ENCODE results near the gene NEGR1.

DNA sequence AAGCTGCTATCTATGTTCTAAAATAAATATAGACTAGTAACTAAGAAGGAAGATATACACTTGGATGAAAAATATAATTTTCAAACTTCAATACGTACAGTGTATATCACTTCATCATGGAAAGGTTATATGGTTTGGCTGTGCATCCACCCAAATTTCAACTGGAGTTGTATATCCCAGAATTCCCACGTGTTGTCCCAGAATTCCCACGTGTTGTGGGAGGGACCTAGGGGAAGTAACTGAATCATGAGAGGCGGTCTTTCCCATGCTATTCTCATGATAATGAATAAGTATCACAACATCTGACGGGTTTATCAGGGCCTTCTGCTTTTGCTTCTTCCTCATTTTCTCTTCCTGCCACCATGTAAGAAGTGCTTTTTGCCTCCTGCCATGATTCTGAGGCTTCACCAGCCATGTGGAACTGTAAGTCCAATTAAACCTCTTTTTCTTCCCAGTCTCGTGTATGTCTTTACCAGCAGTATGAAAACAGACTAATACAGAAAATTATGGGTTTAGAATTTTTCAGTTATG lies 10.7 kb downstream of the NEGR1 start:
- TF ChIP-seq, protein P1, sequence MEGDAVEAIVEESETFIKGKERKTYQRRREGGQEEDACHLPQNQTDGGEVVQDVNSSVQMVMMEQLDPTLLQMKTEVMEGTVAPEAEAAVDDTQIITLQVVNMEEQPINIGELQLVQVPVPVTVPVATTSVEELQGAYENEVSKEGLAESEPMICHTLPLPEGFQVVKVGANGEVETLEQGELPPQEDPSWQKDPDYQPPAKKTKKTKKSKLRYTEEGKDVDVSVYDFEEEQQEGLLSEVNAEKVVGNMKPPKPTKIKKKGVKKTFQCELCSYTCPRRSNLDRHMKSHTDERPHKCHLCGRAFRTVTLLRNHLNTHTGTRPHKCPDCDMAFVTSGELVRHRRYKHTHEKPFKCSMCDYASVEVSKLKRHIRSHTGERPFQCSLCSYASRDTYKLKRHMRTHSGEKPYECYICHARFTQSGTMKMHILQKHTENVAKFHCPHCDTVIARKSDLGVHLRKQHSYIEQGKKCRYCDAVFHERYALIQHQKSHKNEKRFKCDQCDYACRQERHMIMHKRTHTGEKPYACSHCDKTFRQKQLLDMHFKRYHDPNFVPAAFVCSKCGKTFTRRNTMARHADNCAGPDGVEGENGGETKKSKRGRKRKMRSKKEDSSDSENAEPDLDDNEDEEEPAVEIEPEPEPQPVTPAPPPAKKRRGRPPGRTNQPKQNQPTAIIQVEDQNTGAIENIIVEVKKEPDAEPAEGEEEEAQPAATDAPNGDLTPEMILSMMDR (IDR thresholded peaks at IDR 0.05): no peak
- no peak for TF ChIP-seq POLR2A (IDR thresholded peaks at IDR 0.05)
- TF ChIP-seq POLR2AphosphoS5 (IDR thresholded peaks at IDR 0.05; ENCODE audit: insufficient read depth in 1 of 2, low read depth in 1 of 2): no peak
